WERI-Rb-1 (cell line): ENCODE measurements around the gene FRS3.

Source experiments
- DNase-seq: peaks from one replicate; pipeline ENCODE4 v3.0.0-alpha.2; 2020
- H3K27ac ChIP-seq: fragments of 250-450 bp; sonication (Bioruptor Pico); 2 replicates; pipeline ENCODE4 v1.5.1; 2020; ENCODE audit warnings: mild to moderate bottlenecking, moderate library complexity
- H3K27me3 ChIP-seq: fragments of 250-450 bp; sonication (Bioruptor Pico); 2 replicates; pipeline ENCODE4 v1.5.1; 2021; ENCODE audit warnings: mild to moderate bottlenecking, low read depth, moderate library complexity; ENCODE audit not compliant: insufficient read depth, severe bottlenecking
- H3K36me3 ChIP-seq: fragments of 250-450 bp; sonication (Bioruptor Pico); 2 replicates; pipeline ENCODE4 v1.5.1; 2020; ENCODE audit warnings: mild to moderate bottlenecking, moderate library complexity
- H3K4me3 ChIP-seq: 2 replicates; pipeline ENCODE4 v1.5.1; 2011; ENCODE audit warnings: low read depth, mild to moderate bottlenecking, control low read depth, low read length
- H3K9me3 ChIP-seq: fragments of 250-450 bp; sonication (Bioruptor Pico); 2 replicates; pipeline ENCODE4 v1.5.1; 2021; ENCODE audit warnings: mild to moderate bottlenecking, moderate library complexity; ENCODE audit not compliant: severe bottlenecking
- CTCF ChIP-seq: IDR thresholded peaks from 2 replicates; pipeline ENCODE4 v1.5.1; 2011; ENCODE audit warnings: low read depth, mild to moderate bottlenecking, control low read depth, inconsistent platforms, low read length

The FRS3 gene

GRCh38 chr6:41746107-41746506 is 33.6 kb downstream of the FRS3 start:
- Histone ChIP-seq H3K9me3 (no peaks in the 10 kb centered on the region), H3K27me3 (no peaks in the 10 kb centered on the region), H3K27ac (no peak overlapping the region), H3K36me3 (no peaks in the 10 kb centered on the region), H3K4me3 (no peak overlapping the region)
- DNase-seq, result no peak
- TF ChIP-seq CTCF, result no peak

DNA sequence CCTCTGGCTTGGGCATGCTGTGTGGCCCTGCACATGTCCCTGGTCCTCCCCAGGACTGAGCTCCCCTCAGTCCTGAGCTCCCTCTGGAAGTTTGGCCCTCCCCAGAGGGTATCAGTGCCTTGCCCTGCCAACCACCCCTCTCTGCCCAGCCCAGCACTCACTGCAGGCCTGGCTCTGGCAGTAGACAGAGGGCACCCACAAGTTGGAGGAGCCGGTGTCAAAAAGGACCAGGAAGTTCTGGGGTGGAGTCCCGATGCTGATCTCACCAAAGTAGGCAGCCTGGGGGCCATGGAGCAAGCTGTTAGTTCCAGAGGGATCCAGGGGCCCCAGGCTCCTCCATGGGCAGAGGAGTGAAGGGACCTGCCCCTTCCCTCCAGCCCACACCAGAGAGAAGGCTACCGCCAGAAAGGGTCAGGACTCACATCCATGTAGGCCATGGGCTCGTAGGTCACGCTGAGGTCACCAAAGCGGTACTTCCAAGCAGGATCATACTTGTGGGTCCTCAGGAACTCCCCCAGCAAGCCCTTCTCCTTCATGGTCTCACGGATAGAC is 35.4 kb downstream of the FRS3 start:
- no peak for TF ChIP-seq CTCF
- no peak for DNase-seq
- H3K27me3 ChIP-seq, result no peaks in the 10 kb centered on the region
- no peak overlapping the region for H3K4me3 ChIP-seq
- H3K9me3 ChIP-seq, result no peaks in the 10 kb centered on the region
- H3K36me3 ChIP-seq, result no peaks in the 10 kb centered on the region
- H3K27ac ChIP-seq, result no peak overlapping the region

DNA sequence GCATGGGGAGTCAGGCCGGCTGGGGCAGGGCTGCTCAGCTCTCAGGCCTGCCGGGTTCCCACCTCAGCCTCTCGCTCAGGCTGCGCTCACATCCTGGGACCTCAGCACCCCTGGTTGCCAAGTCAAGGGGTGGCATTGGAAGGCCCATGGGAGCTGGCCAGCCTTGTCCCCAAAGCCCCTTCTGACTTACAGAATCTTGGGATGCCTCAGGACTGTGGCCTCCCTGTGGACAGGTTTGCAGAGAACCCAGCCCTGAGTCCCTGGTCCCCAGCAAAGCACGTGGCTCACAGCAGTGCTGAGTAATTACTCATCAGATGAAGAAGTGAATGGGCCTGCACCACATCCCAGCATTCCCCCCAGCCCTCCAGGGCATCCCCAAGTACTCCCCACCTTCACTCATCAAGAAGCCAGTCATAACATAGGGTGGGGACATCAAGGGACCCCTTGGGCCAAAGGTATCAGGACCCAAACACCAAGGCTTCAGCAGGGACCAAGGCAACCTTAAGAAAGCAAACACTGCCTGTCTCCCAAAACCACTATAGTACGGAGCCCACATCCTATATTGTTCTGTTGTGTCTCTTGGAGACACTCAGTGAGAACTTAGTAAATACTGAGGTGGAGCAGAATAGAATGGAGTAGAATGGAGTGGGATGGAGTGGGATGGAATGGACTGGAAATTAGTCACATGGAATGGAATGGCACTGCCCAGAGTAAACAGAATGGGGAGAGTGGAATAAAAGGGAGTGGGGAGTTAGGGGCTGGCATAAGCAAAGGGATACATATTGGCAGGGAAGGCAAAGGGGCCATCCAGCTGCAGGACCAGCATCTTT is 36.1 kb downstream of the FRS3 start:
- no peak overlapping the region for H3K27ac ChIP-seq
- no peak for DNase-seq
- TF ChIP-seq CTCF, result no peak
- H3K27me3 ChIP-seq, result no peaks in the 10 kb centered on the region
- no peak overlapping the region for H3K4me3 ChIP-seq
- no peaks in the 10 kb centered on the region for H3K9me3 ChIP-seq
- H3K36me3 ChIP-seq, result no peaks in the 10 kb centered on the region

- H3K9me3 ChIP-seq, result no peaks in the 10 kb centered on the region
- DNase-seq, result no peak
- no peaks in the 10 kb centered on the region for H3K36me3 ChIP-seq
- no peak for TF ChIP-seq CTCF
- H3K4me3 ChIP-seq, result no peak overlapping the region
- no peak overlapping the region for H3K27ac ChIP-seq
- no peaks in the 10 kb centered on the region for H3K27me3 ChIP-seq
These were observed 37.8 kb downstream of the FRS3 start for GRCh38 chr6:41741625-41742490.

- no peak for DNase-seq
- Histone ChIP-seq H3K36me3 (no peaks in the 10 kb centered on the region), H3K9me3 (no peaks in the 10 kb centered on the region), H3K27ac (no peak overlapping the region), H3K27me3 (no peaks in the 10 kb centered on the region), H3K4me3 (no peak overlapping the region)
- TF ChIP-seq CTCF, result no peak
These were observed 39.1 kb downstream of the FRS3 start for GRCh38 chr6:41740366-41741162.
